GM23248 (cell line): ENCODE data around the gene RELN.

Source experiments
- EZH2 ChIP-seq: fragments of 200-600 bp; sonication (generic); IDR thresholded peaks from 2 replicates; pipeline ENCODE4 v1.6.1; 2018; ENCODE audit warnings: antibody characterized with exemption, mild to moderate bottlenecking; ENCODE audit not compliant: insufficient read depth, poor library complexity, severe bottlenecking
- EZH2phosphoT487 ChIP-seq: fragments of 200-600 bp; sonication (generic); IDR thresholded peaks from 2 replicates; pipeline ENCODE4 v1.6.1; 2018; ENCODE audit warnings: antibody characterized with exemption, moderate library complexity, mild to moderate bottlenecking, low read depth; ENCODE audit not compliant: insufficient read depth

- TF ChIP-seq EZH2phosphoT487 (no peak), EZH2 (no peak)
Observed at GRCh38 chr7:103810112-103810744, 179.2 kb downstream of the RELN start.
